ENCODE data around the gene TCTN1. TPM values are rescaled to one million over a fixed set of nuclear protein-coding genes. Genes with fewer than 3 reads are reported as not detected.
A peak's percentile ranks its signal among the peaks of the same experiment; 100 is the strongest.

TCTN1 gene
- total and polyA plus RNA-seq, 3 donors from 2014 or later = 75.3 to 109 (median 106) TPM

- DNase-seq = no peak
- H3K9me3 ChIP-seq = no peaks in the 10 kb centered on the region
- TF ChIP-seq CTCF (IDR thresholded peaks at IDR 0.05) (no peak), POLR2A (IDR thresholded peaks at IDR 0.05) (no peak)
- peaks cover 13% of the 10 kb centered on the region for H3K4me1 ChIP-seq
- WGBS, 2 donors = 97 to 99% methylated on average over 3 of the region's 3 CpGs
- intact Hi-C loops (cut with DNase I; ENCODE audit: low total_unique reads) = no loop called here
- no peak overlapping the region for H3K27ac ChIP-seq
- H3K4me3 ChIP-seq = no peak overlapping the region
- no peaks in the 10 kb centered on the region for H3K36me3 ChIP-seq (ENCODE audit: low read depth, missing control alignments)
- H3K27me3 ChIP-seq = no peaks in the 10 kb centered on the region
Measured at GRCh38 chr12:110686294-110686903, 72.5 kb downstream of the TCTN1 start.

DNA sequence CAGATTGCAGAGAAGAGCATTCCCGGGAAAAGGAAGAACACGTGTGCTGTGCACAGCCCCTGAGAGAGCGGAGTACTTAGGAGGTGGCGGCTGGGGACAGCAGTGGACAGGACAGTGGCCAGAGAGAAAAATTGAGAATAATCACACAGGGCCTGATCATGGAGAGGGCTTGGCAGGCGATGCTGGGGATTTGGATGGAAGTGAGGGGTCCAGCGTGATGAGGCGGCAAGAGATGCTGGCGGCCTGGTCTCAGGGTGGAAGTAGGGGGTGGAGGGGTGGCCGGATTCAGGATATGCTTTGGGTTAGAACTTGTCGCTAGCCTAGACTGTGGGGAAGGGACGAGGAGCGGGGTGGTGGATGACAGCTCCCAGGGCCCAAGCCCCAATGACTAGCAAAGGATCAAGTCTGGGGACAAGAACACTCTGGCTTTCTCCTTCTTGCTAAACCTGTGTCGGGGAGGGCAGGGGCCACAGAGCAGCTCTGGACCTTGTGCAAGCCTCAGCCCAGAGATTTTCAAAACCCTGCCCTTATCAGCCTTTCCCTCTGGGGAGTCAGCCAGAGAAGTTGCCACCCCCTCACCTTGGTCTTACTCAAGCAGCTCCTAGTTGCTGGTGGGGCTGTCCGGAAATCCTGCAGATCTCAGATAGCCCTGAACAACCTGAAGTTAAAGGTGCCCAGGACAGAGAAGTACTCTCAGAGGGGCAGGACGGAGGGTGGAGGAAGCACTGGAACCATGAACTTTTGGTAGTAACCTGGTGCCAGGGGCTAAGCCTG is 73.7 kb downstream of the TCTN1 start:
- H3K4me1 ChIP-seq = peaks cover 13% of the 10 kb centered on the region
- intact Hi-C loops (cut with DNase I; ENCODE audit: low total_unique reads) = no loop called here
- H3K4me3 ChIP-seq = no peak overlapping the region
- DNase-seq = no peak
- 86 to 91% methylated on average over 12 to 15 of the region's 15 CpGs for WGBS, 2 donors
- no peaks in the 10 kb centered on the region for H3K36me3 ChIP-seq (ENCODE audit: low read depth, missing control alignments)
- no peak overlapping the region for H3K27ac ChIP-seq
- no peaks in the 10 kb centered on the region for H3K27me3 ChIP-seq
- H3K9me3 ChIP-seq = no peaks in the 10 kb centered on the region
- no peak for TF ChIP-seq POLR2A (IDR thresholded peaks at IDR 0.05)
- no peak for TF ChIP-seq CTCF (IDR thresholded peaks at IDR 0.05)

DNA sequence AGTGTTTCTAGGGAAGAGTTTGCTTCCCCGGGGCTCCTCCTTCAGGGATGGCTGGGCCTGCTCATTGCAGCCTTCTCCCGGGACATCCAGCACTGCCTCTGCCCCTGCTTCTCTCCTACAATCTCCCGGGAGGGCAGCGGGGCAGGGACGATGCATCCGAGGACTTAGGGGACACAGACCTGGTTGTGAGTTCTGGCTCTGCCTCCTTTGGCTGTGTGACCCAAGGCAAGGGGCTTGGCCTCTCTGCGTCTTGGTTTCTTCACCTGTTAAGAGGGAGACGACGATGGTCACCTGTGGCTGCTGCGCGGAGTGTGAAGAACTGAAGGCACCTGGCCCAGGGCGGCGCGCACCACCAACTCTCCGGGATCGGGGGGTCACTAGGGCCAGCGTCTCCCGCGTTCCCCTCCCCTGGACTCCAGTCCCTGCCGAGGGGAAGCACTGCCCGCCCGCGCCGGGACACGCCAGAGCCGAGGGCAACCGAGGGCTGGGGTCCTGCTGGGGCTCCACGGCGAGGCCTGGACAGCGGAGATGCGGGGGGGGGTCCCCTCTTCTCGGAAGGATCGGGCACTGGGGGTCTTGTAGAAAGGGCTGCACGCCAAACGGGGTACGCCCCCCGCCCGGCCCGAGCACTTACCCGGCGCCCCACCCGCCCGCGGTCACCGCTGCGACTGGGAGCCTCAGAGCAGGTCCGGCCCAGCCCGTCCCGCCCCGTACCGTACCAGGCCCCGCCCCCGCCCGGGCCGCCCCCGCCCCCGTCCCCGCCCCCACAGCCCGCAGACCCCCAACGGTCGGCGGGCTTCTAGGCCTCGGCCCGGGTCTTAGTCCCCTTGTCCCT is 74.7 kb downstream of the TCTN1 start, which contains the start of gene HVCN1:
HVCN1 (minus strand) TSS at position 670 of the 835 bp plus-strand sequence. CDS start 5,870 bp downstream, outside the sequence.
- intact Hi-C loops (cut with DNase I; ENCODE audit: low total_unique reads) = no loop called here
- 4 to 32% methylated on average over 2 to 40 of the region's 64 CpGs for WGBS, 2 donors
- Histone ChIP-seq H3K36me3 (ENCODE audit: low read depth, missing control alignments) (no peaks in the 10 kb centered on the region), H3K4me1 (peaks cover 13% of the 10 kb centered on the region), H3K27me3 (no peaks in the 10 kb centered on the region), H3K9me3 (no peaks in the 10 kb centered on the region), H3K27ac (peak within 1 kb of the TSS; percentile 78 to 79), H3K4me3 (peak within 1 kb of the TSS; percentile 67 to 75)
- peak; percentile 54 for DNase-seq
- TF ChIP-seq CTCF (IDR thresholded peaks at IDR 0.05) (no peak), POLR2A (IDR thresholded peaks at IDR 0.05) (no peak)

DNA sequence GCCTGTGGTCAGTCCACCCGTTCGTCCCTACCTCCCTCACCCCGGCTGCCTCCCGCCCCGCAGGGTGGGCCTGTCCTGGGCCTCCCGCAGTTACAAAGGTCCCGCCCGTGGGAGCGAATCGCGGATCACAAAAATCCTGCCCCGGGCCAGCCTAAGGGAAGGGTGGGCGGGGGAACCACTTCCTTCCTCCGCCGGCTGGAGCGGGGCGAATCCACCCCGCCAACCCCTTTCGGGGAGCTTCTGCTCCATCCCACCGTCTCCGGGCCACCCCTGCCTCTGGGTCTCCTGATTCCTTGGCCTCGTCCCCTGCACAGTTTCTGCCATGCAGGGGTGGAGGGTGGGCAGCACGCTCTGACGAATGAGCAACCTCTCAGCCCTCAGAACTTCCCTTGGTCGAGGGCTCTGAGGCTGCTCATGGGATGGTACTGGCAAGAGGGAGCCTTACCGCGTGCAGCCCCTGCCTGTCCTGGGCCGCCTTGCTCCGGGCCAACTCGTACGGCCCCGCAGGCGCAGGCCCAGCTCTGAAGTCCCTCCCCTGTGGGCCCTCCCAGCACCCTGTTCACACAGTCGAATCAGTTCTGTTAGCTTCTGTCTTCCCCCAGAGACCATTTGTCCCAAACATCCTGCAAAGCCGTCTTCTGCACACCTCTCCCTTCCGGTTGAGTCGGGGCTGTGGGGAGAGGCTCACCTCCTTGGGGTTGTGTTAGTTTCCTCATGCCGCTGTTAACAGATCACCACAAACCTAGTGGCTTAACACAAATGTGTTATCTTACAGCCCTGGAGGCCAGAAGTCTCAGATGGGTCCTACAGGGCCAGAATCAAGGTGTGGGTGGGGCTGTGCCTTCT is 75.6 kb downstream of the TCTN1 start:
- WGBS, 2 donors = 2 to 8% methylated on average over 25 to 38 of the region's 38 CpGs

More for the DNA sequence above, 75.6 kb downstream of the TCTN1 start:
- H3K27ac ChIP-seq = peak overlapping the region; percentile 78 to 79
- no peaks in the 10 kb centered on the region for H3K36me3 ChIP-seq (ENCODE audit: low read depth, missing control alignments)
- intact Hi-C loops (cut with DNase I; ENCODE audit: low total_unique reads) = loop anchor here (10.0 kb wide), 1 partner anchor 75 kb away; the partner anchor contains the start of gene TCTN1
- H3K4me3 ChIP-seq = peak overlapping the region; percentile 67 to 75
- TF ChIP-seq CTCF (IDR thresholded peaks at IDR 0.05) = no peak
- TF ChIP-seq POLR2A (IDR thresholded peaks at IDR 0.05) = no peak
- peak; percentile 53 for DNase-seq
- H3K27me3 ChIP-seq = no peaks in the 10 kb centered on the region
- H3K4me1 ChIP-seq = peaks cover 13% of the 10 kb centered on the region
- no peaks in the 10 kb centered on the region for H3K9me3 ChIP-seq
